Measurements from ENCODE around the gene MCF2L.

Gene MCF2L

GRCh38 chr13:113024466-113024865 is 55.5 kb downstream of the MCF2L start:
- TF ChIP-seq FOXP2 (optimal IDR thresholded peaks at IDR 0.05; ENCODE audit: borderline replicate concordance, extremely low read depth, extremely low read length, insufficient read depth) (no peak), SIN3A (IDR thresholded peaks at IDR 0.05; ENCODE audit: borderline replicate concordance, insufficient read depth, low read length) (no peak), TAF1 (IDR thresholded peaks at IDR 0.05; ENCODE audit: borderline replicate concordance, insufficient read depth, low read length) (no peak), REST (IDR thresholded peaks at IDR 0.05; ENCODE audit: insufficient read depth in 1 of 2, low read depth in 2 of 2, low read length in 2 of 2) (no peak), POLR2AphosphoS5 (IDR thresholded peaks at IDR 0.05; ENCODE audit: low read depth, low read length) (no peak)

- TF ChIP-seq SIN3A (IDR thresholded peaks at IDR 0.05; ENCODE audit: borderline replicate concordance, insufficient read depth, low read length) (no peak), POLR2AphosphoS5 (IDR thresholded peaks at IDR 0.05; ENCODE audit: low read depth, low read length) (no peak), FOXP2 (optimal IDR thresholded peaks at IDR 0.05; ENCODE audit: borderline replicate concordance, extremely low read depth, extremely low read length, insufficient read depth) (no peak), REST (IDR thresholded peaks at IDR 0.05; ENCODE audit: insufficient read depth in 1 of 2, low read depth in 2 of 2, low read length in 2 of 2) (no peak), TAF1 (IDR thresholded peaks at IDR 0.05; ENCODE audit: borderline replicate concordance, insufficient read depth, low read length) (no peak)
These were observed 57.4 kb downstream of the MCF2L start for GRCh38 chr13:113026391-113026910.

DNA sequence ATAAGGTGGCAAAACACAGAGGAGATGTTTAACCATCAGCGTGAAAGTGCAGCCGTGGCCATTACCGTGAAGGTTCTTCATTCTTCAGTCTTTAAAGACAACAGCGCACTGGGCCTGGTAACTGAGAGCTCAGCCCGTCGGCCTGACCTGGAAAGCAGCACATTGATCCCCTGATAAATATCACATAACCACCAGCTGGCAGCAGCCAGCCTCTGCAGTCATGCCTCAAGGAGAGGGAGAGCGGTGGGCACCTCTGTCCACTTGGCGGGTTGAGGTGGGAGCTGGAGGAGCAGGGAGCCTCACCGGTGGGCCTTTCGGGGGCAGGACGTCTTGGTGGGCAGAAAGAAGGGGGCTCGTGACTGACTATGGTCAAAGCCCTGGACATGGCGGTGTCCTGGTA is 58.1 kb downstream of the MCF2L start:
- no peak for TF ChIP-seq TAF1 (IDR thresholded peaks at IDR 0.05; ENCODE audit: borderline replicate concordance, insufficient read depth, low read length)
- TF ChIP-seq SIN3A (IDR thresholded peaks at IDR 0.05; ENCODE audit: borderline replicate concordance, insufficient read depth, low read length): no peak
- TF ChIP-seq FOXP2 (optimal IDR thresholded peaks at IDR 0.05; ENCODE audit: borderline replicate concordance, extremely low read depth, extremely low read length, insufficient read depth): no peak
- no peak for TF ChIP-seq REST (IDR thresholded peaks at IDR 0.05; ENCODE audit: insufficient read depth in 1 of 2, low read depth in 2 of 2, low read length in 2 of 2)
- no peak for TF ChIP-seq POLR2AphosphoS5 (IDR thresholded peaks at IDR 0.05; ENCODE audit: low read depth, low read length)

DNA sequence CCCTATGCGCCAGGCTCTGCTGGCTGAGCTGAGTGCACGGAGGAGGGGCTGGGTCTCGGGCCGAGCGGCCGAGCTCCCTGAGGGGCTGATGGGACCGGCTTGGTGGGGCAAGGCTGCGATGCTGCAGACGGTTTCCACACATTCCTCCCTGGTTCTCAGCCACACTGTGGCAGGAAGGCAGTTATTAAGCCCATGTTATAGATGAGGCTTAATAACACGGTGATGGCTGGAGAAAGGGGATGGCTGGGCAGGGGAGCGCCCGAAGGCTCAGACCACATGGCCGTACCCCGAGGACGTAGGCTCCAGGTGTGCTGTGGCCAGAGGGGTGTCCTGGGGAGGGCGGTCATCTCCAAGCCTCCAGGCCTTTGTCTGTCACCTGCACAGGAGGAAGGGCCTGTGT is 58.6 kb downstream of the MCF2L start:
- no peak for TF ChIP-seq POLR2AphosphoS5 (IDR thresholded peaks at IDR 0.05; ENCODE audit: low read depth, low read length)

DNA sequence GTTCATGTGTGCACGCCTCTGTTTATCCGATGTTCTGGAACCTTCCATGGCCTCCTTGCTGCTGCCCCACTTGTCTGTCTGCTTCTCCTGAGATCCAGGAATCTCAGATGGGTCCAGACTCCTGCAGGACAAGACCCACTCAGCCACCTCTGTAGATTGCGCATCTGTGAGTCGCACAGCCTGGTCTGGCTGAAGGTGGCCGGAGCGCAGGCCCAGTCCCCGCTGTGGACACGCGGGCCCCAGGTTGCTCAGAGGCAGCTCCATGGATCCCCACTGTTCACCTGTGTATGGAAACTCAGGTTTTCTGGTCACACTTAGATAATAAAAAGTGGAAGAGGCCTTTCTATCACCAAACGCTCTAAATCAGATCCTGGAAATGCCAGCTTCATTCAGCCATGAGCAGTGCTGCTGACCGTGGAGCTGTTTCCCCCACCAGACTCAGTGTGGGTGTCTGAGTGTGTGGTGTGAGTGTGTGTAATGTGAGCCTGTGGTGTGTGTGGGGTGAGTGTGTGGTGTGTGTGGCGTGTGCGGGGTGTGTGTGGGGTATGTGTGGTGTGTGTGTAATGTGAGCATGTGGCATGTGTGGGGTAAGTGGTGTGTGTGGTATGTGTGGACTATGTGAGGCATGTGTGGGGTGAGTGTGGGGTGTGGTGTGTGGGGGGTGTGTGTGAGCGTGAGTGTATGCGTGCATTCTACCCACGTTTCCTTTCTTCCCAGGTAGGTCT is 59.5 kb downstream of the MCF2L start:
- TF ChIP-seq TAF1 (IDR thresholded peaks at IDR 0.05; ENCODE audit: borderline replicate concordance, insufficient read depth, low read length) (no peak), FOXP2 (optimal IDR thresholded peaks at IDR 0.05; ENCODE audit: borderline replicate concordance, extremely low read depth, extremely low read length, insufficient read depth) (no peak), POLR2AphosphoS5 (IDR thresholded peaks at IDR 0.05; ENCODE audit: low read depth, low read length) (no peak), REST (IDR thresholded peaks at IDR 0.05; ENCODE audit: insufficient read depth in 1 of 2, low read depth in 2 of 2, low read length in 2 of 2) (no peak), SIN3A (IDR thresholded peaks at IDR 0.05; ENCODE audit: borderline replicate concordance, insufficient read depth, low read length) (no peak)
